IPS-NIHi7 (cell line): ENCODE measurements around the gene HMG20B.
A peak's percentile ranks its signal among the peaks of the same experiment; 100 is the strongest.

Experiments used
- DNase-seq: peaks from one replicate; pipeline ENCODE4 v3.0.0; 2012; ENCODE audit warnings: mixed read lengths; ENCODE audit errors: extremely low spot score

Gene HMG20B

DNA sequence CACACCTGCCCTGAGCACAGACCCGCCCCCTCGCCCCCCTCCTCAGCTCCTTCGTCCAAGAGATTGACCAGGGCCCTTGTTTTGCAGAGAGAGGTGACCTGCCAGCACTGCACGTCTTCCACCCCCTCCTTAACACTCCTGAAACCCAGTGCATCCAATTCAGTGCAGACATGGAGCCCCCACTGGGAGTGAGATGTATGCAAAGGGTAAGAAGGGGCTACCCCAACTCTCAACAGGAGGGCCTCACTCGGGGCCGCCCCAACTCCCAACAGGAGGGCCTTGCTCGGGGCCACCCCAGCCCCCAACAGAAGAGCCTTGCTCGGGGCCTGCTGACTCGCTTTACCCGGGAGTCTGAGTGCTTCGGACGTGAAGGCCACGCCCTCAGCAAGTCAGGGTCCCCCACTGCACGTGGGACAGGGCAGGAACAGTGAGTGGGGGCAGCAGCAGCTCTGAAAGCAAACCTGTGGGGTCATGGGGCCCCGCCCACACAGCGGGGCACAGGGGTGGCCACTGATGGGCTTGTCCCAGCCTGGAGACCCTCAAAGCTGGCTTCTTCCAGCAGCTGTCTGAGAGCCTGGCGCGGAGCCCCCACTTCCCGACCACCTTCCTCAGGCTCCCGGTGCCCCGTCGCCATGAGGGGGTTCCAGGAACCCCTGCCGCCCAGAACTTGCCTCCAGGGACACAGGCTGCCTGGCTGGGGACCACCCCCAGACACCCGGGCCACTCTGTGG lies 48.2 kb downstream of the HMG20B start:
- DNase-seq: no peak

DNA sequence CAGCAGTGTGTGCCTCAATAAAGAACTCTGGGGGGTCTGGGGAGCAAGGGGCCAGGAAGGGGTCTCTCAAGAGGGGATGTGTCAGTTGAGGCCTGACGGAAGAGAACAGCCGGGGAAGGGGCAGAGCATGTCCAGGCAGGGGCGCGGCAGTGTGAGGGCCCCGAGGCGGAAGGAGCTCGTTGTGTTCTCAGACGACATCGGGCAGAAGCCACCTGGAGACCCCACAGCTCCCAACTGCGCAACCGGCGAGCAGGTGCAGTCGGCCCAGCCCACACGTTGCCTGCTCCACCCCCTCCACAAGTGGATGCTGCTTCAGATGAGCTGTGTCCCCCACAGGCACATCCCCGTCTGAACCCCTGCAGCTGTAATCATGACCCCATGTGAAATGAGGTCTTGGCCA lies 48.9 kb downstream of the HMG20B start:
- no peak for DNase-seq

DNA sequence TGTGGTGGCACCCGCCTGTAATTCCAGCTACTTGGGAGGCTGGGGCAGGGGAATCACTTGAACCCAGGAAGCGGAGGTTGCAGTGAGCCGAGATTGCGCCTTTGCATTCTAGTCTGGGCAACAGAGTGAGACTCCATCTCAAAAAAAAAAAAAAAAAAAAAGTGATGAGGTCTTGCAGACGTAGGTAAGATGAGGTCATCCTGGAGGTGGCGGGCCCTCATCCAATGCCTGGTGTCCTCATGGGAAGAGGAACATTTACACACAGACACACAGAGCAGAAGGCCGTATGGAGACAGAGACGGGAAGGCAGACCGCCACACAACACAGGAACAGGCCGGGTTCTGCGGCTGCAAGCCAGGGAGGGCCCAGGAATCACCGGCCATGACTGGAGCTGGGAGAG lies 49.5 kb downstream of the HMG20B start:
- DNase-seq: no peak

- no peak for DNase-seq
Measured at GRCh38 chr19:3623716-3624115, 51.0 kb downstream of the HMG20B start.

GRCh38 chr19:3625996-3626472 lies 53.3 kb downstream of the HMG20B start:
- no peak for DNase-seq

DNA sequence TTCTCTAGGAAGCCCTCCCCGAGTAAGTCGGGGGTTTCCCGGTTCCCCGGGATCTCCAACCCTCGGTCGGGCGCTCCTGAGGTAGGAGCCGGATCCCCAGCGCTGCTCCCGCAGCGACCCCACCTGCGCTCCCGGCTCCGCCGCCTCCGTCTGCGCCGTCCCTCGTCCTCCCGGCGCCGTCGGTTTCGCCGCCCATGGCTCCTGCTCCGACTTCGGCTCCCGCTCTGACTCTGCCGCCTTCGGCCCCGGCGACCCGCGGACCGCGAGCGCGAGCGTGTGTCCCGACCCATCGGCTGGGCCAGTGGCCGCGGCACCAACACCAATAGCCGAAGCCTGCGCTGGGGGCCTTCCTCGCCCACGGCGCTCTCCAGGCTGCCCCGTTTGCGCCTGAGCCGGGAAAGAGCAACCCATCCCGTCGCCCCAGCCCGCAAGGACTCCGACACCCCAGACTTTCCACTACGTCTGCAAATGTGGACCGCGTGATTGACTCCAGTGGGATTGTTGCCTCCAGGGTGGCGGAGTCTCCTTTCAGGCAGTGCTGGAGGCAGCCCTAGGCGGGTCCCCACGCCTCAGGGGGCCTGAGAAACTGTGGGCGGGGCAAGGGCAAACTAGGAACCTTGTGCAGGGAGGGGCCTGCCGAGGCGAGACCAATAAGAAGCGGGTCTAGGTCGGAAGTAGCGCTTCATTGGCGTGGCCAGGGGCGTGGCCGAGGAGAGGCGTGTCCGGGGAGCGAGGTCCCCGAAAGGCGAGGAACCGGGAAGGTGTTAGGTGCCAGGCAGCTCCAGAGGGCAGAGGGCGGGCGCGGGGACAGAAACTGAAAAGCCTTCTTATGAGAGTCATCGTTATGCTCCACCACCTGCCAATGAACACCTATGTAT lies 54.0 kb downstream of the HMG20B start, which contains the start of gene CACTIN:
TSS of gene CACTIN (minus strand) at position 318 of the 878 bp plus-strand sequence. CDS start at position 290, 28 bp downstream.
- DNase-seq: peak; percentile 100

DNA sequence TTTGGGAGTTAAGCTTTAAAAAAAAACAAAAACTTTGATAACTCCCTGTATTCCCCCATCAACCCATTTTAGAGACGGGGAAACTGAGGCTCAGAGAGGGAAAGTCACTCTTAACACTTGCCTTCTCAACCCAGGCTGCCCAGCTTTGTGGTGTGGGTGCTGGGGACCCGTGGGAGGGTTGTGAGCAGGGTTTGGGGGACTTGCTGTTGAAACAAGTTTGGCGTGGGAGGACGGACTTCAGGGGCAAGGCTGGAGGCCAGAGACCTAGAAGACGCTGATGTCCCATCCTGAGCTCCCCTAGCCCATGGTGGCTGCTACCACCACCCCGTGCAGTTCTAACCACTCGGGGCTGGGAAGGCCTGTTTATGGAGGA lies 54.6 kb downstream of the HMG20B start:
- no peak for DNase-seq
